Breast epithelium (tissue), 3 donors: ENCODE measurements around the gene ZNF566.

Experiments used
- CTCF ChIP-seq, 3 donors: fragments of 450-650 bp; IDR thresholded peaks; one replicate each; pipeline ENCODE4 v1.5.1; 2016 to 2017; ENCODE audit warnings: antibody characterized with exemption in 3 of 3, mild to moderate bottlenecking in 3 of 3, moderate library complexity in 3 of 3
- POLR2A ChIP-seq: fragments of 450-650 bp; IDR thresholded peaks from one replicate; pipeline ENCODE4 v1.6.1; 2016; ENCODE audit warnings: antibody characterized with exemption, mild to moderate bottlenecking, moderate library complexity
- POLR2AphosphoS5 ChIP-seq, 3 donors: sonication (generic); formaldehyde crosslinking; IDR thresholded peaks; one replicate each; pipeline ENCODE4 v1.6.1; 2017; ENCODE audit warnings: antibody characterized with exemption in 3 of 3

DNA sequence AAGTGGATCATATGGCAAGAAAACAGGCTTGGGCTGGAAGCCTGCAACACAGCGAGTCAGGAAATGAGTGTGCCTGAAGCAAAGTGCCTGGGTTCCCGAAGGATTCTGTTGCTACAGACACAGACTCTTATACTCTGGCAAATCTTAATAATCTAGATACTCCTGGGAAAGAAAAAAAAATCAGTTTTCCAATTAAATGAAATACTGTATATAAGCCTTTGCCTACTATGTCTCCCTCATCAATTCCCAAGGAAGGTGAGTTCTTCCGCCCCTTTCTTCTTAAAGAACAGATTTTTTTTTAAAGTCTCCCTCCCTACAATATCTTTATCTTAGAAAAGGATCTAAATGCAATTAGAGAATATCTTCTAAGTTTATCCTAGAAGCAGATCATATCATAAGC lies 81.3 kb downstream of the ZNF566 start:
- no peak for TF ChIP-seq POLR2AphosphoS5 (IDR thresholded peaks at IDR 0.05)
- no peak for TF ChIP-seq CTCF (IDR thresholded peaks at IDR 0.05)
- TF ChIP-seq POLR2A = no peak
